A673 (cell line): ENCODE results near the gene PEX14. TPM values are rescaled to one million over a fixed set of nuclear protein-coding genes. Genes with fewer than 3 reads are reported as not detected.
A peak's percentile ranks its signal among the peaks of the same experiment; 100 is the strongest.

ENCODE experiments used
- BruUV-seq: library from RNA; stranded (reverse); fragments of 400-500 nt; replicated peaks from 2 replicates; lab custom pipeline; 2021; lab: Mats Ljungman, UMichigan
- CTCF ChIA-PET: fragments of 300-600 bp; sonication (Branson Sonifier 250); formaldehyde crosslinking; loops from one replicate; lab custom pipeline; 2022; ENCODE audit warnings: antibody characterized with exemption; lab: Charles Lee
- POLR2A ChIA-PET: fragments of 300-600 bp; sonication (Branson Sonifier 250); formaldehyde crosslinking; loops from one replicate; lab custom pipeline; 2022; ENCODE audit warnings: antibody characterized with exemption; ENCODE audit not compliant: low non-redundant PET; lab: Charles Lee
- DNase-seq: peaks from one replicate; pipeline ENCODE4 v3.0.0-alpha.2; 2015; ENCODE audit warnings: low spot score
- H3K27ac ChIP-seq: fragments of 200-600 bp; sonication (generic); 2 replicates; pipeline ENCODE4 v1.5.1; 2016; ENCODE audit warnings: mixed run types, low read depth, mild to moderate bottlenecking, mixed read lengths, antibody characterized with exemption, low read length; ENCODE audit not compliant: poor library complexity, severe bottlenecking
- H3K27me3 ChIP-seq: fragments of 200-600 bp; sonication (generic); replicated peaks from 2 replicates; pipeline ENCODE4 v1.6.1; 2017; ENCODE audit warnings: mixed run types, low read depth, mild to moderate bottlenecking, mixed read lengths, antibody characterized with exemption, low read length; ENCODE audit not compliant: insufficient read depth, poor library complexity
- H3K36me3 ChIP-seq: fragments of 200-600 bp; sonication (generic); 2 replicates; pipeline ENCODE4 v1.6.1; 2016; ENCODE audit warnings: mixed run types, mild to moderate bottlenecking, mixed read lengths, antibody characterized with exemption, low read length; ENCODE audit not compliant: insufficient read depth, poor library complexity, severe bottlenecking
- H3K4me1 ChIP-seq: fragments of 200-600 bp; sonication (generic); 2 replicates; pipeline ENCODE4 v1.6.1; 2017; ENCODE audit warnings: mixed run types, mild to moderate bottlenecking, mixed read lengths, antibody characterized with exemption, low read length; ENCODE audit not compliant: insufficient read depth, poor library complexity, severe bottlenecking
- H3K4me3 ChIP-seq: fragments of 200-600 bp; sonication (generic); 2 replicates; pipeline ENCODE4 v1.5.1; 2016; ENCODE audit warnings: low read depth, mixed run types, mild to moderate bottlenecking, mixed read lengths, low read length; ENCODE audit not compliant: poor library complexity, severe bottlenecking
- H3K9me3 ChIP-seq: fragments of 200-600 bp; sonication (generic); 2 replicates; pipeline ENCODE4 v1.6.1; 2016; ENCODE audit warnings: mixed run types, low read depth, mild to moderate bottlenecking, mixed read lengths, antibody characterized with exemption, low read length; ENCODE audit not compliant: poor library complexity, severe bottlenecking
- CTCF ChIP-seq: fragments of 300-800, 200-600 bp; sonication (generic); conservative IDR thresholded peaks from 2 replicates; pipeline ENCODE4 v1.5.1; 2017; ENCODE audit warnings: low read depth, mild to moderate bottlenecking, antibody characterized with exemption, low read length, moderate library complexity, mixed read lengths
- EZH2 ChIP-seq: fragments of 200-600 bp; sonication (generic); IDR thresholded peaks from 2 replicates; pipeline ENCODE4 v1.6.1; 2017; ENCODE audit warnings: borderline replicate concordance, low read depth, mild to moderate bottlenecking, mixed read lengths, antibody characterized with exemption, low read length; ENCODE audit not compliant: poor library complexity, severe bottlenecking
- intact Hi-C: fragments of 100-400 bp; cut with micrococcal nuclease; formaldehyde crosslinking; loops from one replicate; pipeline ENCODE4 v1.10.0; 2022; ENCODE audit not compliant: unreplicated experiment
- total RNA-seq: library from RNA; stranded (reverse); gene quantifications from 2 replicates; pipeline ENCODE4 v1.2.3, GENCODE V29; 2021

PEX14 gene
- total RNA-seq, 1 experiment from 2014 or later = 26.8 TPM

GRCh38 chr1:10634428-10635084 lies 159.8 kb downstream of the PEX14 start:
- Histone ChIP-seq H3K4me1 (peaks cover 27% of the 10 kb centered on the region), H3K36me3 (no peaks in the 10 kb centered on the region), H3K27me3 (no peaks in the 10 kb centered on the region), H3K4me3 (no peak overlapping the region), H3K27ac (peak overlapping the region; percentile 78), H3K9me3 (no peaks in the 10 kb centered on the region)
- ChIA-PET POLR2A (no interaction called here), CTCF (no interaction called here)
- TF ChIP-seq CTCF = no peak
- TF ChIP-seq EZH2 = no peak
- BruUV-seq = no TSS peak
- intact Hi-C loops = no loop called here
- peak; percentile 82 for DNase-seq

- no peak for TF ChIP-seq EZH2
- peak; percentile 41; the same call in 1 of the 2 replicates for TF ChIP-seq CTCF
- BruUV-seq = no TSS peak
- POLR2A ChIA-PET = no interaction called here
- CTCF ChIA-PET = no interaction called here
- Histone ChIP-seq H3K4me3 (no peak overlapping the region), H3K4me1 (peaks cover 31% of the 10 kb centered on the region), H3K27me3 (no peaks in the 10 kb centered on the region), H3K9me3 (no peaks in the 10 kb centered on the region), H3K36me3 (no peaks in the 10 kb centered on the region), H3K27ac (peak overlapping the region; percentile 78)
- peak; percentile 75 for DNase-seq
- intact Hi-C loops = no loop called here
Observed at GRCh38 chr1:10635085-10635896, 160.5 kb downstream of the PEX14 start.

GRCh38 chr1:10635992-10636391 lies 161.2 kb downstream of the PEX14 start:
- no TSS peak for BruUV-seq
- no peaks in the 10 kb centered on the region for H3K9me3 ChIP-seq

More at GRCh38 chr1:10635992-10636391, 161.2 kb downstream of the PEX14 start:
- POLR2A ChIA-PET = no interaction called here
- no peaks in the 10 kb centered on the region for H3K36me3 ChIP-seq
- peak overlapping the region; percentile 78 for H3K27ac ChIP-seq
- intact Hi-C loops = no loop called here
- H3K4me1 ChIP-seq = peaks cover 35% of the 10 kb centered on the region
- DNase-seq = no peak
- CTCF ChIA-PET = no interaction called here
- no peaks in the 10 kb centered on the region for H3K27me3 ChIP-seq
- no peak overlapping the region for H3K4me3 ChIP-seq
- TF ChIP-seq CTCF (no peak), EZH2 (no peak)
